GM10847 (cell line): ENCODE results near the gene PARP4.

Experiments
- POLR2A ChIP-seq: IDR thresholded peaks from 2 replicates; pipeline ENCODE4 v1.6.1; 2011; ENCODE audit not compliant: insufficient read length; ENCODE audit errors: extremely low read depth

Gene PARP4

GRCh38 chr13:24505756-24506155 is 6.8 kb downstream of the PARP4 start:
- no peak for TF ChIP-seq POLR2A

- TF ChIP-seq POLR2A: no peak
Measured at GRCh38 chr13:24505256-24505655, 7.3 kb downstream of the PARP4 start.

- no peak for TF ChIP-seq POLR2A
Measured at GRCh38 chr13:24503379-24503696, 9.2 kb downstream of the PARP4 start.

GRCh38 chr13:24502533-24503378 is 9.8 kb downstream of the PARP4 start:
- TF ChIP-seq POLR2A: no peak

- TF ChIP-seq POLR2A: no peak
Measured at GRCh38 chr13:24500977-24501376, 11.6 kb downstream of the PARP4 start.

GRCh38 chr13:24497742-24498141 is 14.8 kb downstream of the PARP4 start:
- no peak for TF ChIP-seq POLR2A

GRCh38 chr13:24495151-24495729 is 17.3 kb downstream of the PARP4 start:
- no peak for TF ChIP-seq POLR2A

GRCh38 chr13:24493356-24493755 is 19.2 kb downstream of the PARP4 start:
- no peak for TF ChIP-seq POLR2A

- no peak for TF ChIP-seq POLR2A
Measured at GRCh38 chr13:24491845-24492244, 20.7 kb downstream of the PARP4 start.

GRCh38 chr13:24489721-24490120 is 22.9 kb downstream of the PARP4 start:
- no peak for TF ChIP-seq POLR2A

GRCh38 chr13:24473686-24474085 is 38.9 kb downstream of the PARP4 start:
- no peak for TF ChIP-seq POLR2A

GRCh38 chr13:24463078-24463477 is 49.5 kb downstream of the PARP4 start:
- no peak for TF ChIP-seq POLR2A

GRCh38 chr13:24460256-24460655 is 52.3 kb downstream of the PARP4 start:
- no peak for TF ChIP-seq POLR2A

- TF ChIP-seq POLR2A: no peak
Measured at GRCh38 chr13:24459726-24460125, 52.9 kb downstream of the PARP4 start.

GRCh38 chr13:24459234-24459633 is 53.3 kb downstream of the PARP4 start:
- TF ChIP-seq POLR2A: no peak

GRCh38 chr13:24458736-24459135 is 53.8 kb downstream of the PARP4 start:
- no peak for TF ChIP-seq POLR2A

- TF ChIP-seq POLR2A: no peak
Measured at GRCh38 chr13:24456396-24456795, 56.2 kb downstream of the PARP4 start.
